Gastrocnemius medialis (tissue), 4 donors: ENCODE measurements around the gene TFF1.

Experiments
- POLR2A ChIP-seq, 2 donors: fragments of 450-650 bp; IDR thresholded peaks; one replicate each; pipeline ENCODE4 v1.6.1; 2017; ENCODE audit warnings: antibody characterized with exemption in 2 of 2, mild to moderate bottlenecking in 2 of 2, moderate library complexity in 2 of 2
- TF ChIP-seq, protein P1 (sequence below), 5 experiments: fragments of 450-650 bp in 3 of 5; fragments of 200-600 bp in 2 of 5; sonication (generic) in 2 of 5; IDR thresholded peaks in 4 of 5; conservative IDR thresholded peaks in 1 of 5; 1 replicate in 4 of 5; 2 replicates in 1 of 5; pipeline ENCODE4 v1.5.1; 2016 to 2019; ENCODE audit warnings: antibody characterized with exemption in 5 of 5, mild to moderate bottlenecking in 3 of 5, moderate library complexity in 3 of 5

DNA sequence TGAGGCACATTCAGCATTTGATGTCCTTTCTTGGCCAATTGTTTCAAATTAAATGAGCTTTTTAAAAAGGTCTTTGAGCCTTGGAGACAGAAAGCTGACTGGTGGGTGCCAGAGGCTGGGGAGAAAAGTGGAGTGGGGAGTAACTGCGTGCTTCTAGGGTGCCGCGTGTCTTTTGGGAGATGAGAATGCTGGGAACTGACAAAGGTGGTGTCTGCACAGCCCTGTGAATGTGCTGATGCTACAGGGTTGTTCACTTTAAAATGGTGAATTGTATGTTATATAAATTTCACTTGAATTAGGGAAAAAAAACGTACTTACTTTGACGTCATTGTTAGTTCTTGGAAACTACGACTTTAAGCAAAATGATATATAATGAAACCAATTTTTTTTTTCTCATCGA lies 8.1 kb upstream of the TFF1 start:
- TF ChIP-seq, protein P1, sequence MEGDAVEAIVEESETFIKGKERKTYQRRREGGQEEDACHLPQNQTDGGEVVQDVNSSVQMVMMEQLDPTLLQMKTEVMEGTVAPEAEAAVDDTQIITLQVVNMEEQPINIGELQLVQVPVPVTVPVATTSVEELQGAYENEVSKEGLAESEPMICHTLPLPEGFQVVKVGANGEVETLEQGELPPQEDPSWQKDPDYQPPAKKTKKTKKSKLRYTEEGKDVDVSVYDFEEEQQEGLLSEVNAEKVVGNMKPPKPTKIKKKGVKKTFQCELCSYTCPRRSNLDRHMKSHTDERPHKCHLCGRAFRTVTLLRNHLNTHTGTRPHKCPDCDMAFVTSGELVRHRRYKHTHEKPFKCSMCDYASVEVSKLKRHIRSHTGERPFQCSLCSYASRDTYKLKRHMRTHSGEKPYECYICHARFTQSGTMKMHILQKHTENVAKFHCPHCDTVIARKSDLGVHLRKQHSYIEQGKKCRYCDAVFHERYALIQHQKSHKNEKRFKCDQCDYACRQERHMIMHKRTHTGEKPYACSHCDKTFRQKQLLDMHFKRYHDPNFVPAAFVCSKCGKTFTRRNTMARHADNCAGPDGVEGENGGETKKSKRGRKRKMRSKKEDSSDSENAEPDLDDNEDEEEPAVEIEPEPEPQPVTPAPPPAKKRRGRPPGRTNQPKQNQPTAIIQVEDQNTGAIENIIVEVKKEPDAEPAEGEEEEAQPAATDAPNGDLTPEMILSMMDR (IDR thresholded peaks at IDR 0.05 in 4 of 5, conservative IDR thresholded peaks at IDR 0.05 in 1 of 5): no peak
- no peak for TF ChIP-seq POLR2A (IDR thresholded peaks at IDR 0.05)
